ENCODE measurements around the gene SPDYC. TPM values are rescaled to one million over a fixed set of nuclear protein-coding genes. Genes with fewer than 3 reads are reported as not detected.

SPDYC gene
- total RNA-seq, 1 experiment from 2014 or later: not detected

GRCh38 chr11:65127473-65128181 lies 42.4 kb upstream of the SPDYC start:
- ChIA-PET CTCF (interaction anchor here (0.6 to 0.8 kb wide), 2 partner anchors 527 to 1153 kb away, joined by 3 read pairs; no protein-coding TSS in a partner anchor), POLR2A (no interaction called here)
- H3K27me3 ChIP-seq (replicated peaks; ENCODE audit: control insufficient read depth, insufficient read depth, low read length): no peaks in the 10 kb centered on the region
- peaks cover 7% of the 10 kb centered on the region for H3K4me1 ChIP-seq
- no peaks in the 10 kb centered on the region for H3K4me1 Mint-ChIP-seq (ENCODE audit: low read depth, unreplicated experiment)
- DNase-seq: no peak
- H3K27me3 Mint-ChIP-seq (ENCODE audit: insufficient read depth, unreplicated experiment): no peaks in the 10 kb centered on the region
- intact Hi-C loops (cut with micrococcal nuclease; ENCODE audit: unreplicated experiment): no loop called here
- no peaks in the 10 kb centered on the region for H3K9me3 ChIP-seq
- H3K4me3 Mint-ChIP-seq (ENCODE audit: unreplicated experiment): no peak overlapping the region
- no peaks in the 10 kb centered on the region for H3K9me3 Mint-ChIP-seq (ENCODE audit: unreplicated experiment)
- BruUV-seq (replicated peaks): no TSS peak
- H3K27ac Mint-ChIP-seq (ENCODE audit: unreplicated experiment): no peak overlapping the region
- H3K36me3 ChIP-seq (ENCODE audit: control insufficient read depth, insufficient read depth, low read length): peaks cover 10% of the 10 kb centered on the region
- TF ChIP-seq CTCF (IDR thresholded peaks at IDR 0.05; ENCODE audit: insufficient read depth in 1 of 2, low read depth in 1 of 2, low read length in 1 of 2, severe bottlenecking in 1 of 2, unreplicated experiment in 1 of 2): no peak
- peaks cover 70% of the 10 kb centered on the region for H3K36me3 Mint-ChIP-seq (ENCODE audit: insufficient read depth, unreplicated experiment)
- no peak overlapping the region for H3K4me3 ChIP-seq (ENCODE audit: low read depth, low read length)

DNA sequence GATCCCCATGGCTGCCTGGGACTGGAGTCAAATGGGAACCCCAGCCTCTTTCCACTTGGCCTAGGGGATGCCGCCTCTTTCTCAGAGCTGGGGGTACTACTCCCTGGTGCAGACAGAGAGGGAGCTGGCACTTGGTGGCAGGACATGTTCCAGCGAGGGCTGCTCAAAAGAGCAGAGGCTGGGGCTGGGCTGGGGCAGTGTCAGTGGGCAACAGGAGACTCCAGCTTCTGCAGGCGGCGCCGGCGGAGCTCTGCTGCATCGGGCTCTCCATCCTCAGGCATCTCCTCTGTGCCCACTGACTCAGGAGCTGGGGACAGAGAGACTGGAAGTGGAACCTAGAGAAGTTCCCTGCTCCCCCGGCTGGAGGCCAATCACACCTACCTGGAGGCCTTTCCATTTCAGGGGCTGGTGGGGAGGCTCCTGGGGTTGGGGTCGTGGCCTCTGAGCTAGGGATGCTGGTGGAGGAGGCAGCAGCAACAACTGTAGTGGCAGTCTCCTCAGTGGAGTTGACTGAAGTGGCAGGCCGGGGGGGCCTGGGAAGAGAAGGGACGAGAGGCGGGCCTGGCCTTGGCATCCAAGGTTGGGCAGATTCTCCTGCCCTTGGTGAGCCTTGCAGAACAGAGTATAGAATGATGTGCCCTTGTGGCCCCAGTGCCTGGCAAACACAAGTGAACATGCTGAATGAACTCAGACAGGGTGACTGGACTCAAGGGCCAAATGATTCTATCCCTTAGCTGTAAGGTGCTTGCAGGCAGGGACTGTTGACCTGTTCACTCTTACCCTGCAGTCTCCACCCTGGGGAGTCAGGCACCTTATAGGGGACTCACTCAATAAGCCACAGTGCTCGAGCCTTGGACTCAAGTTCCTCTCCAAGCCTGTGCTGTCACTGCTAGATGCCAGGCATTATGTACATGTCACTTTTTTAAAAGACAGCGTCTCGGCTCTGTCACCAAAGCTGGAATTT lies 41.6 kb upstream of the SPDYC start:
- CTCF ChIA-PET: interaction anchor here (0.6 to 1.2 kb wide), 3 partner anchors 18 to 1152 kb away, joined by 3 read pairs; no protein-coding TSS in a partner anchor

More for the DNA sequence above, 41.6 kb upstream of the SPDYC start:
- Histone ChIP-seq H3K4me3 (ENCODE audit: low read depth, low read length) (no peak overlapping the region), H3K9me3 (no peaks in the 10 kb centered on the region), H3K36me3 (ENCODE audit: control insufficient read depth, insufficient read depth, low read length) (peaks cover 10% of the 10 kb centered on the region), H3K4me1 (0 out of 2 replicates have a peak, but pooled peaks cover 5% of the 10 kb centered on the region), H3K27me3 (replicated peaks; ENCODE audit: control insufficient read depth, insufficient read depth, low read length) (no peaks in the 10 kb centered on the region)
- peak in 1 of 2 experiments; percentile 32 for DNase-seq
- intact Hi-C loops (cut with micrococcal nuclease; ENCODE audit: unreplicated experiment): no loop called here
- BruUV-seq (replicated peaks): no TSS peak
- Mint-ChIP-seq H3K27ac (ENCODE audit: unreplicated experiment) (no peak overlapping the region), H3K9me3 (ENCODE audit: unreplicated experiment) (no peaks in the 10 kb centered on the region), H3K4me3 (ENCODE audit: unreplicated experiment) (no peak overlapping the region), H3K27me3 (ENCODE audit: insufficient read depth, unreplicated experiment) (no peaks in the 10 kb centered on the region), H3K36me3 (ENCODE audit: insufficient read depth, unreplicated experiment) (peaks cover 74% of the 10 kb centered on the region), H3K4me1 (ENCODE audit: low read depth, unreplicated experiment) (no peaks in the 10 kb centered on the region)
- TF ChIP-seq CTCF (IDR thresholded peaks at IDR 0.05; ENCODE audit: insufficient read depth in 1 of 2, low read depth in 1 of 2, low read length in 1 of 2, severe bottlenecking in 1 of 2, unreplicated experiment in 1 of 2): no peak
- POLR2A ChIA-PET: no interaction called here

All from Caco-2 (cell line).